Kidney (tissue), 14 donors: ENCODE measurements around the gene NHERF2. TPM values are rescaled to one million over a fixed set of nuclear protein-coding genes. Genes with fewer than 3 reads are reported as not detected.

ENCODE experiments used
- DNase-seq, 5 donors: peaks; one replicate each; pipeline ENCODE4 v3.0.0-alpha.2; 2013 to 2020
- FAIRE-seq: peaks from 2 replicates; lab custom pipeline; 2012; peaks lifted over from hg19 to GRCh38; lab: Jason Lieb, UNC
- H3K27ac ChIP-seq, 2 donors: one replicate each; pipeline ENCODE4 v1.7.0; 2013; ENCODE audit warnings: low read depth in 2 of 2, low read length in 2 of 2, inconsistent platforms in 1 of 2
- H3K27me3 ChIP-seq: one replicate; pipeline ENCODE4 v1.7.1; 2013; ENCODE audit warnings: low read length, inconsistent platforms; ENCODE audit not compliant: control insufficient read depth, insufficient read depth
- H3K36me3 ChIP-seq, 3 donors: one replicate each; pipeline versions ENCODE4 v1.7.0 to v1.7.1; 2013; ENCODE audit warnings: low read length in 3 of 3, control low read depth in 1 of 3, inconsistent platforms in 1 of 3; ENCODE audit not compliant: insufficient read depth in 3 of 3, control insufficient read depth in 2 of 3
- H3K4me1 ChIP-seq, 3 donors: one replicate each; pipeline versions ENCODE4 v1.7.0 to v1.7.1; 2013; ENCODE audit warnings: low read length in 3 of 3, inconsistent platforms in 1 of 3, low read depth in 1 of 3; ENCODE audit not compliant: control insufficient read depth in 2 of 3, insufficient read depth in 2 of 3
- H3K4me3 ChIP-seq, 3 donors: one replicate each; pipeline versions ENCODE4 v1.7.0 to v1.8.1; 2013; ENCODE audit warnings: low read length in 3 of 3, control low read depth in 1 of 3, inconsistent platforms in 1 of 3
- H3K9ac ChIP-seq, 3 donors: one replicate each; pipeline versions ENCODE4 v1.7.0 to v1.7.1; 2013; ENCODE audit warnings: low read length in 3 of 3, control low read depth in 1 of 3, inconsistent platforms in 1 of 3
- H3K9me3 ChIP-seq, 3 donors: one replicate each; pipeline versions ENCODE4 v1.7.0 to v1.7.1; 2013; ENCODE audit warnings: low read length in 3 of 3, control low read depth in 1 of 3, inconsistent platforms in 1 of 3; ENCODE audit not compliant: control insufficient read depth in 2 of 3, insufficient read depth in 1 of 3
- CTCF ChIP-seq: IDR thresholded peaks from 3 replicates; pipeline ENCODE4 v1.5.1; 2012; ENCODE audit warnings: mild to moderate bottlenecking, moderate library complexity, borderline replicate concordance; ENCODE audit not compliant: insufficient read depth; ENCODE audit errors: extremely low read depth
- intact Hi-C: fragments of 100-400 bp; cut with DNase I; formaldehyde crosslinking; loops from one replicate; pipeline ENCODE4 v1.11.1; 2022
- polyA plus RNA-seq: library from polyadenylated mRNA; stranded (reverse); fragments of 350-450 nt; fragmentation: Illumina TruSeq; extraction: RNeasy Lipid Tissue Mini Kit (QIAGEN cat#74804); gene quantifications from one replicate; pipeline ENCODE4 v1.2.3, GENCODE V29; 2014; ENCODE audit warnings: low read depth, low replicate concordance; ENCODE audit not compliant: insufficient read depth
- total RNA-seq: library from RNA; stranded (reverse); fragmentation: NEBNext Ultra II Directional; extraction: Animal tissue kit (Norgen Biotek cat#: 25700); gene quantifications from one replicate; pipeline ENCODE4 v1.2.1, GENCODE V29; 2021
- donor health status: control.
- donor health status: control.
- donor health status: control.
- donor health status: control.
- donor health status: control.
- donor health status: DM: yes; HTN: yes; CAD: no.
- donor health status: Normal renal cell carcinoma (clear cell type).

NHERF2 gene
- total and polyA plus RNA-seq, 2 donors from 2014 or later, result 238 to 405 TPM

DNA sequence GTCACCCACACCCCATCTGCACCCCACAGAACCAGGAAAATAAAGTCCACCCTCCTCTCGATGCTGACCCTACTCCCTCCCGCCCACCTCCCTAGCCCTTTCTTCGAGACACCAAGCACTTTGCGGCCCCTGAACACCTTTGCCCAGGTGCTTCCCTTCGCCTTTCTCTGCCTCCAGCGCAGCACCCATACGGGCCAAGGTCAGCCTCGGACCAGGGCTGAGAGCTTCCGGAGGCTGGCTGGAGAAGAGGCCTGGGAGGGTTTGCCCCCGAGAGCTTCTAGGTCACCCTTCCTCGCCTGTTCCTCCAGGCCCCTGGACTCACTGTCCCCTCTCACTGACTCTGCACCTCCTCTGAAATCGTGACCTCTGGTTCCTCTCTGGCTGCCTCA lies 2.7 kb upstream of the NHERF2 start:
- Histone ChIP-seq H3K36me3 (no peaks in the 10 kb centered on the region), H3K4me3 (no peak overlapping the region), H3K9me3 (no peaks in the 10 kb centered on the region), H3K4me1 (peaks cover 0 to 44% (median 0%) of the 10 kb centered on the region in 3 donors), H3K9ac (no peak overlapping the region), H3K27ac (peak overlapping the region; percentile 20 to 69), H3K27me3 (no peaks in the 10 kb centered on the region)
- intact Hi-C loops, result loop anchor here (10.0 kb wide), 1 partner anchor 121 kb away; the partner anchor contains the start of gene RAB26
- no peak for FAIRE-seq
- TF ChIP-seq CTCF, result no peak
- peak in 1 of 5 donors; percentile 67 for DNase-seq

DNA sequence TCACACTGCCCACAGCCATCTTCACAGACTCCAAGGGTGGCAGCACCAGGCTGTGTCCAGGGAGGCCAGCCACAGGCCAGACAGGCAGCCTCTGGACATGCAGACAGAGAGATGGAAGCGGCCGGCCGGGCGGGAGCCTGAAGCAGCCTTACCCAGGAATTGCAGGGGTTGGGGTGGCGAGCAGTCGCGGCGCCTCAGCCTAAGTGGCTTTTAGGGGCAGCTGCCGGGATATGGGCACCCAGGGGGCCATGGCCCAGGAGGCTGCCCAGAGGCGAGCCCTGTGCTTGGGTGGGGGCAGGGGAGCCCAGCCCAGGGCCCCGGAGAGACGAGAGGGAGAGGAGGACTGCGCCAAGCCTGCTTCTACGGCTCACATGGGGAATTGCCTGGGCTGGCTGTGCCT lies 1.5 kb upstream of the NHERF2 start:
- Histone ChIP-seq H3K27ac (no peak overlapping the region), H3K36me3 (no peaks in the 10 kb centered on the region), H3K4me3 (no peak overlapping the region), H3K4me1 (peaks cover 0 to 41% (median 0%) of the 10 kb centered on the region in 3 donors), H3K9ac (no peak overlapping the region), H3K27me3 (no peaks in the 10 kb centered on the region), H3K9me3 (no peaks in the 10 kb centered on the region)
- FAIRE-seq, result no peak
- intact Hi-C loops, result loop anchor here (10.0 kb wide), 1 partner anchor 120 kb away; the partner anchor contains the start of gene RAB26
- DNase-seq, result peak in 1 of 5 donors; percentile 77
- TF ChIP-seq CTCF, result no peak

DNA sequence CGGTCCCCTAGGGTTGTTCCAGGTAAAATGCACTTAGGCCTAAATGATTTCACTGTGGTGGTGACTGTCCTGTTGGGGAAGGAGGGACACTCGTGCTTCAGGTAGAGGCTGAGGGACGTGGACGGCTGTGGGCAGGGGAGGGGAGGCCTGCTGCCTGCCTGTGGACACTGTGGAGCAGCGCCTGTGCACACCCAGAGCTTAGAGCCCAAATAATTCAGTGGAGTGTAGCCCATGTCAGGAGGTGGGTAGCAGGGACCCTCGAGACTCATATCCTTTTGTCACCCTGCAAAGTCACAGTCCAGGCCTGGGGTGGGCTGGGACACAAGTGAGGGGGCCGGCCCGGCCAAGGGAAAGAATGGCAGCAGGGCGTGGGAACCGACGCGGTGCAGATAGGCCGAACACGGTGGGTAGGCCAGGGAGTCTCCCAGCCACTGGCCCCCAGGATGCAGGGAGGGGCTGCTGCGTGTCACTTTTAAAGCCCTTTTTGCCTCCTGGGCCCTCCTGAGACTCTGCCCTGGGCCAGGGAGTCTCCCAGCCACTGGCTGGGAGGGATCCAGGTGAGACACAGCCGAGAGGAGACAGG lies 733 bp upstream of the NHERF2 start:
- peak overlapping the region in 2 of 3 donors; percentile 51 to 60 for H3K9ac ChIP-seq
- H3K27ac ChIP-seq, result peak overlapping the region; percentile 30 to 43
- FAIRE-seq, result no peak
- H3K4me3 ChIP-seq, result peak overlapping the region in 2 of 3 donors; percentile 53 to 56
- peaks cover 0 to 41% (median 0%) of the 10 kb centered on the region in 3 donors for H3K4me1 ChIP-seq
- DNase-seq, result peak in 1 of 5 donors; percentile 73
- no peaks in the 10 kb centered on the region for H3K36me3 ChIP-seq
- no peak for TF ChIP-seq CTCF
- H3K9me3 ChIP-seq, result no peaks in the 10 kb centered on the region
- H3K27me3 ChIP-seq, result no peaks in the 10 kb centered on the region
- intact Hi-C loops, result loop anchor here (10.0 kb wide), 1 partner anchor 119 kb away; the partner anchor contains the start of gene RAB26
